ENCODE data around the gene PCCA. TPM values are rescaled to one million over a fixed set of nuclear protein-coding genes. Genes with fewer than 3 reads are reported as not detected.

The PCCA gene
- total and polyA plus RNA-seq, 2 donors (not counting 3 experiments of a cell fraction or from before 2014, with no cell fraction given) = 5.7 to 20.2 TPM

- POLR2A ChIA-PET = no interaction called here
- no peak for DNase-seq (ENCODE audit: low read depth, low spot score)
- no peak overlapping the region for H3K9ac ChIP-seq (replicated peaks; ENCODE audit: extremely low read depth, insufficient read depth, low read length)
- no peak overlapping the region for H3K27ac ChIP-seq (ENCODE audit: insufficient read depth, low read depth, low read length)
- no peaks in the 10 kb centered on the region for H3K27me3 ChIP-seq (ENCODE audit: control insufficient read depth in 2 of 2, insufficient read depth in 2 of 2, low read length in 2 of 2)
- BruUV-seq (replicated peaks) = no TSS peak
- H4K20me1 ChIP-seq (replicated peaks; ENCODE audit: control insufficient read depth, extremely low read depth, insufficient read depth, low read length) = no peaks in the 10 kb centered on the region
- H3K36me3 ChIP-seq (ENCODE audit: control insufficient read depth in 2 of 2, extremely low read depth in 1 of 2, insufficient read depth in 2 of 2, low read length in 2 of 2) = no peaks in the 10 kb centered on the region
- FAIRE-seq = peak; percentile 18
- H3K79me2 ChIP-seq (ENCODE audit: control insufficient read depth, insufficient read depth, low read length) = no peaks in the 10 kb centered on the region
- no peaks in the 10 kb centered on the region for H3K9me1 ChIP-seq (replicated peaks; ENCODE audit: control insufficient read depth, extremely low read depth, insufficient read depth, low read length)
- H3K4me3 ChIP-seq (replicated peaks in 1 of 3; ENCODE audit: insufficient read depth in 1 of 3, low read depth in 1 of 3, low read length in 3 of 3) = no peak overlapping the region
- H3K4me2 ChIP-seq (ENCODE audit: insufficient read depth, low read length) = no peak overlapping the region
- no peak overlapping the region for H2AFZ ChIP-seq (ENCODE audit: low read depth, low read length)
- dilution Hi-C loops (cut with MboI; ENCODE audit: extremely low pct_ligation_motif_present, low sequenced_read_pairs) (no loop called here), intact Hi-C loops (cut with micrococcal nuclease) (no loop called here)
- CTCF ChIA-PET = interaction anchor here (0.8 to 1.1 kb wide), 3 partner anchors 29 to 40 kb away, joined by 3 read pairs; no protein-coding TSS in a partner anchor
- no peaks in the 10 kb centered on the region for H3K9me3 ChIP-seq (replicated peaks; ENCODE audit: control insufficient read depth, insufficient read depth, low read length)
- H3K4me1 ChIP-seq (ENCODE audit: control insufficient read depth, extremely low read depth, insufficient read depth, low read length) = no peaks in the 10 kb centered on the region
- TF ChIP-seq JUN (IDR thresholded peaks at IDR 0.05; ENCODE audit: borderline replicate concordance, insufficient read depth, insufficient read length, low read depth) = no peak
- TF ChIP-seq GATA2 (IDR thresholded peaks at IDR 0.05; ENCODE audit: insufficient read depth, insufficient read length, low read depth, low read length) = no peak
- TF ChIP-seq MYC (IDR thresholded peaks at IDR 0.05; ENCODE audit: low read depth, low read length) = no peak
- TF ChIP-seq FOS (IDR thresholded peaks at IDR 0.05; ENCODE audit: borderline replicate concordance, insufficient read depth, low read length) = no peak
- TF ChIP-seq MAX (IDR thresholded peaks at IDR 0.05; ENCODE audit: insufficient read depth, insufficient read length) = no peak
- TF ChIP-seq POLR2AphosphoS5 (IDR thresholded peaks at IDR 0.05; ENCODE audit: insufficient read depth, low read depth, low read length) = no peak
Observed at GRCh38 chr13:100195568-100195967, 106.7 kb downstream of the PCCA start.

- CTCF ChIA-PET = no interaction called here
- dilution Hi-C loops (cut with MboI; ENCODE audit: extremely low pct_ligation_motif_present, low sequenced_read_pairs) = no loop called here
- DNase-seq (ENCODE audit: low read depth, low spot score) (no peak), FAIRE-seq (no peak)
- Histone ChIP-seq H4K20me1 (replicated peaks; ENCODE audit: control insufficient read depth, extremely low read depth, insufficient read depth, low read length) (no peaks in the 10 kb centered on the region), H3K36me3 (ENCODE audit: control insufficient read depth in 2 of 2, extremely low read depth in 1 of 2, insufficient read depth in 2 of 2, low read length in 2 of 2) (no peaks in the 10 kb centered on the region), H3K4me3 (replicated peaks in 1 of 3; ENCODE audit: insufficient read depth in 1 of 3, low read depth in 1 of 3, low read length in 3 of 3) (no peak overlapping the region), H2AFZ (ENCODE audit: low read depth, low read length) (no peak overlapping the region), H3K4me1 (ENCODE audit: control insufficient read depth, extremely low read depth, insufficient read depth, low read length) (no peaks in the 10 kb centered on the region), H3K9ac (replicated peaks; ENCODE audit: extremely low read depth, insufficient read depth, low read length) (no peak overlapping the region), H3K9me3 (replicated peaks; ENCODE audit: control insufficient read depth, insufficient read depth, low read length) (no peaks in the 10 kb centered on the region), H3K4me2 (ENCODE audit: insufficient read depth, low read length) (no peak overlapping the region), H3K27me3 (ENCODE audit: control insufficient read depth in 2 of 2, insufficient read depth in 2 of 2, low read length in 2 of 2) (no peaks in the 10 kb centered on the region), H3K9me1 (replicated peaks; ENCODE audit: control insufficient read depth, extremely low read depth, insufficient read depth, low read length) (no peaks in the 10 kb centered on the region), H3K79me2 (ENCODE audit: control insufficient read depth, insufficient read depth, low read length) (no peaks in the 10 kb centered on the region), H3K27ac (ENCODE audit: insufficient read depth, low read depth, low read length) (no peak overlapping the region)
- POLR2A ChIA-PET = no interaction called here
- intact Hi-C loops (cut with micrococcal nuclease) = no loop called here
- BruUV-seq (replicated peaks) = no TSS peak
- TF ChIP-seq FOS (IDR thresholded peaks at IDR 0.05; ENCODE audit: borderline replicate concordance, insufficient read depth, low read length) (no peak), MYC (IDR thresholded peaks at IDR 0.05; ENCODE audit: low read depth, low read length) (no peak), JUN (IDR thresholded peaks at IDR 0.05; ENCODE audit: borderline replicate concordance, insufficient read depth, insufficient read length, low read depth) (no peak), POLR2AphosphoS5 (IDR thresholded peaks at IDR 0.05; ENCODE audit: insufficient read depth, low read depth, low read length) (no peak), POLR2A (IDR thresholded peaks at IDR 0.05; ENCODE audit: low read depth, low read length) (no peak), MAX (IDR thresholded peaks at IDR 0.05; ENCODE audit: insufficient read depth, insufficient read length) (no peak), GATA2 (IDR thresholded peaks at IDR 0.05; ENCODE audit: insufficient read depth, insufficient read length, low read depth, low read length) (no peak), CTCF (IDR thresholded peaks at IDR 0.05; ENCODE audit: extremely low read depth in 1 of 2, insufficient read depth in 1 of 2, low read depth in 1 of 2, low read length in 2 of 2) (no peak), EZH2 (IDR thresholded peaks at IDR 0.05; ENCODE audit: borderline replicate concordance, low read depth, low read length, severe bottlenecking) (no peak)
Observed at GRCh38 chr13:100196375-100196774, 107.5 kb downstream of the PCCA start.
